HG02840 (cell line): ENCODE data around the gene FBXO36.
"Not testable (repeated sequence)": the region's sequence is repeated elsewhere in the genome, so short reads cannot be mapped to it uniquely, and the experiment has no call there.

ENCODE experiments used
- ATAC-seq: cut with Tn5 transposase; IDR thresholded peaks from one replicate; pipeline ENCODE4 v1.9.1; 2021; ENCODE audit warnings: mild to moderate bottlenecking, moderate library complexity, moderate number of reproducible peaks; ENCODE audit not compliant: unreplicated experiment, low FRiP score

The FBXO36 gene

DNA sequence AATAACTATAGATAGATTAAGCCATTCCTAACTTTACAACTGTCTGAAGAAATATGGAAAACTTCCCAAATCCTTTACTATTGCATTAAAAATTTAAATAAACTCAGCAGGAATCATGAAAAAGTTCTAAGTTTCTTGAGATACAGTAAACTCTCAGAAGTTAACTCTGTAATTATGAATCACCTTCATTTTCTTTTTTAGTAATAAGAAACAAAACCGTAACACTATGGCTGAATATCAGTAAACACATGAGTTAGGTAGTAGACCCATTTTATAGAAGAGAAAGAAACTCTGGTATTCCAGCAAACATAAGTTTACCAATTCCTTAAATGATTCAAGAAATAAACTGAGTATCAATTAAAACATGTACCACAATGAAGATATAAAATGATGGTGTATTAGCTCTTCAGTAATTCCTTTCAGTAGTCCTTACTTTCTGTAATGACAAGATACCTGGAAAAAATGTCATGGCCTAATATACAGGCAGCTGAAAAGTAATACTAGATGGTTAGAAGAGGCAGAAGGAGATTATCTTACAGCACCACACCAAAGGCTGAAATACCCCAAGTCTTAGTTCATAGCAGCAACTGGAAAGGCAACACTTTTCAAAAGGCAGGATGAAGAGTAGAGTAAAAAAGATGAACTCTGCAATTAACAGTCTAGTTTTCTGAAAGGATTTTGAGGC, 12.0 kb upstream of the FBXO36 start:
- no peak for ATAC-seq

DNA sequence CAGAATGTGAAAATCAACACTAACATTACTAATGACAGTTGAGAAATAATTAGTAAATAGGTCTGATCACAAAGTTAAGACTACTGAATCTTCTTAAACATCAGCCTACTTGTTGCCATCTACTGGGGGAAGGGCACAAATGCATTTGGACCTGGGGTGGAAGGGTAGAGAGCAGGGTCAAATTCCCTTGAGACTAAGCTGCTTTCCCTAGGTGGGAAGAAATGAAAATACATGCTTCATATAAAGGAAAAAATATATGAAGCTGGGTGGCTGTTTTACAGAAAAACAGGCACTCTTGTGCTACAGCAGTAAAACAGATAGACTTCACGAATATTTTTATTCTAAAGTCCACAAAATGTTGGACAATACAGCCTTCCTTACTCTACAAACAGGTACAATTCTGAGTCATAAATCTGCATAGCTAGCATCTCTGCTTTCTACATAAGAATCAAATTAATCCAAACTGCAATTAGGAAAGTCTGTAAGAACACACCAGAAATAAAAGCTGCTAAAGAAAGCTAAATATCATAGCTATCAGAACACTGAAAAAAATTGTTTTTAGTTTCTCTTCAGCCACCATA, 11.4 kb upstream of the FBXO36 start:
- peak; percentile 56 for ATAC-seq

DNA sequence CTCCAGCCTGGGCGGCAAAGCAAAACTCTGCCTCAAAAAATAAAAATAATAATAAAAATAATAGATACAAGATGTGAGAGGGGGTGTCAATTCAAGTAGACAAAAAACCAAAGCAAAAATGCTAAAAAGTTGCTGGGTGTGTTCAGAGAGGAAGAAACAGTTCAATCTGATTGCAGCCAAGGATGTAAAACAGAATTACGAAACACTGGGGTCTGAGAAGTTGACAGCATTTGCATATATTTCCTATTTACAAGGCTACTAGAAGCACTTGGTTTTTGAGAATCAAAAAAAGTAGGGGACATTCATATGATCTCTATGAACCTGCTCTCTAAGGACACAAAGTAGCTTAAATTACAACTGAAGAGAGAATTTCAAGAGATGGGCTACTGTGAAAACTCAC, 8.1 kb upstream of the FBXO36 start:
- ATAC-seq: no peak

DNA sequence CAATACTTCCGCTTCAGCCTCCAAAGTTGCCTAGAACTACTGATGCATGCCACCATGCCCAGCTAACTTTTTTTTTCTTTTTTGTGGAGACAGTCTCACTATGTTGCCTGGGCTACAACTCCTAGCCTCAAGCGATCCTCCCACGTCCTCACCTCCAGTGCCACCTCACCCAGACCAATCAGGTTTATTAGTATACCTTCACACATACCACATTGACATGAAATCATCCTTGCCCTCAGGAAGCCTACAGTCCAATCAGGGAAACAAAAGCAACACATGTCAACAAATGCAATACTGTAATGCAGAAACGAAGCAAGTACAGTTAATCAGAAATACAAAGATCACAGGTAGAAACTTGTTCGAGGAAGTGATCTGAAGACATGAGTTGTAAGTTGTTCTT, 4.5 kb upstream of the FBXO36 start:
- ATAC-seq: no peak

DNA sequence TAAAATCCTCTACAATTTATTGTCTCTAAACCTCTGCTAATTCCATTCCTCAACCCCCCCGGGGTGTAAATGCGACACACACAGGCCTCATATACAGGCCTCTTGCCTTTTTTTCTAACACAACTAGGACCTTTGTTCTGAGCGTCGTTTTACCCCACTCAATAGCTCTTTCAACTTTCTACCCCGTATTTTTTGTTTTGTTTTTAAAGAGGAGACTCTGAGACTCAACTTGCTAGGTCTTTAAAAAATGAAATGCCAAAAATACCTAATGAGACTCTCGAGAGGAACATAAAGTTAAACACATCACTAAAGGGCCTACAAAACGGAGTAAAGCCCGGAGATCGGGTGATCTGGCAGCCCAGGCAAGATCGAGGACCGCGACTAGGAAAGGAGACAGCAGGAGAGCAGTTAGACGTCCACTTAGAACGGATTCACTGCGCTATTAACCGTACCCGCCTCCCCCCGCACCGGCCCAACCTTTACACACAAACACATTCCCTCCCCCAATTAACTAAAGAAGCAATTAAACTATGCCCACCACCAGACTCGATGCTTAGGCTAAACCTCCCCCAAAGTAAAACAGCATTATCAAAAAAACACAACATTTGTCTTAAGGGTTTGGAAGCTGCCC, 2.2 kb upstream of the FBXO36 start:
- ATAC-seq: no peak

DNA sequence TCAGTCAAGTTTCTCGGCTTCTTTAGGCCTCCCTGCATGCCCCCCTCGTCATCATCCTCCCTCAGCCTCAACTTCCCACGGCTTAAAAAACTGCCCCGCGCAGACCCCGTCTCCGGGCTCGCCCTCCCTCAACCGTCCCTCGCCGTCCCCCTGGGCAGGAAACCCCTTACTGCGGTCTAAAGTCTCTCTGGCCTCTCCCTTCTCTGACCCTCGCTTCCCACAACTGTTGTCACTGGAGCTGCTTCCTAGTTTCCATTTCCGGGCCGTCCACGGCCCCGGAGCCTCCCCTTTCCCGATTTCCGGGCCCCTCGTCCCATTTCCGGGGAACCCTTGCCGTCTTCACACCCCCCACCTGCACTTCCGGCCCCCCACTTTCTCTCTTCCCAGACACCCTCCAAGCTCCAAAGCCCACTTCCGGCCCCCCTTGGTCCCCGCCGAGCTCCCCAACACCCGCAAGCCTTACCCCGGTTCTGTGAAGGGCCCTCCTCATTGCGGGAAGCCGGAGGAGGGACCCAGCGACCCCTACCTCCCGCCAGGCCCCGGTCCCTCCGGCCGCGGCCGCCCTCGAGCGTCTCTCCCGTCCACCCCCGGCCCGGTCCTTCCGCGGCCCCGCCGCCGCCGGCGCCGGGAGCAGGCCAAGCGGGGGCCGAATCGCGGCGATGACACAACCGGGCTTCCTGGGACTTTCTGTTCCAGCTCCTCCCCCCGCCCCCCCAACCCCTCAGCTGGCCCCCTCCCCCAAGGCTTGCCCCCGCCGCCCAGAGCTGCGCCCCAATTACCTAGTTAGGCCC, 1.0 kb upstream of the FBXO36 start:
- peak; percentile 26 for ATAC-seq

DNA sequence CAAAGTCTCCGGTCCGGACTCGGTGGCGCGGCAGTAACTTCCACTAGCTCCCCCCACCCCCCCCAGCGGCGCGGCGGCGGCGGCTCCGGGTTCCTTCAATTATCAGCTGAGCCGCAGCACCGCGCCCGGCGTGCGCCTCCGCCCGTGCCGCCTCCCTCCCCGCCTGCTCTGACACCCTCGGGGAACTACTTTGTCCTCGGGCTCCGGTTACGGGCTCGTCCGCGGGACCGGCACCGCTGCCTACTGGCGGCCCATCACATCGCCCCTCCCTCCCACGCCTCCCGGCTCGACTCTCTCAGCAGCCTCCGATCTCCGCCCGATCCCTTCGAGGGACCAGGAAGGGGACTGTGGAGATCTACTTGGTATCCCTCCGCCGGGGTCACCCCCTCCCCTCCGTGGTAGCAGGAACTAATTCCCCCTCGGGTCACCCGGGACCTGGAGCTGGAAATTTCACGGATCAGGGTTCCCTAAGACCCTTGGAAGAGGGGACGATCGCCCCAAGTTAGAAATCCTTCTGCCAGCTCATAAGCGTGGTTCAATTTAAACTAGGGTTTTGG, 333 bp upstream of the FBXO36 start, which contains the start of gene TRIP12:
TRIP12 (minus strand) TSS at position 118 of the 557 bp plus-strand sequence. CDS start 41,930 bp downstream, outside the sequence.
- peak; percentile 71 for ATAC-seq

DNA sequence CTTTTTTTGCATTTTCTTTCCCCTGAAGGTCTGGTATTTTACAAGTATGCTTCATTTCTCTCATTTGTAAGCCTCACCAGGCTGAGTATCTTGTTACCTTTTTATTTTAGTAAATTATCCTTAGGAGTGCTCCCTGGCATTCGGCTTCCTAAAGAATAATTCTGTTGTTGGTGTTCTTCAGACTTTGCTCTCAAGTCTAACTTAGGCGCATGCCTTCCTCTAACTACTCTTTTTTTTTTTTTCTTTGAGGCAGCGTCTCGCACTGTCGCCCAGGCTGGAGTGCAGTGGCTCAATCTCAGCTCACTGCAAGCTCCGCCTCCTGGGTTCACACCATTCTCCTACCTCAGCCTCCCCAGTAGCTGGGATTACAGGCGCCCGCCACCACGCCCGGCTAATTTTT, 2.2 kb downstream of the FBXO36 start:
- ATAC-seq: not testable (repeated sequence)

DNA sequence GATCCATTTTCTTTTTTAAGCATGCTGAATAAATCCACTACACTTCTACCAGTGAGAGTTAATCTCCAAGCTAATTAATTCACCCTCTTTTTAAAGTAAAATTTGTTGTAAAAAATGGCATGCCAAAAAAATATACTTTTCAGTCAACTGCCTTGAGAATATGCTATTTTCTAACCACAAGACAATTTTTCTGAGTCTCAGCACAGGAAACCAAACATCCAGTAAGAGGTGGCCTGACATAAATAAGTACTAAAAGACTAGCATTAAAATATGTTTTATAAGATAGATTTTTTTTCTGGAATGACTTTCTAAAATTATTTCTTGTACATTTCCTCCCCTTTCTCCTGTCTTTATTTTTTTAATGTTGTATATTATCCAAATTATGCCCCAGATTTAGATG, 2.9 kb downstream of the FBXO36 start:
- no peak for ATAC-seq

DNA sequence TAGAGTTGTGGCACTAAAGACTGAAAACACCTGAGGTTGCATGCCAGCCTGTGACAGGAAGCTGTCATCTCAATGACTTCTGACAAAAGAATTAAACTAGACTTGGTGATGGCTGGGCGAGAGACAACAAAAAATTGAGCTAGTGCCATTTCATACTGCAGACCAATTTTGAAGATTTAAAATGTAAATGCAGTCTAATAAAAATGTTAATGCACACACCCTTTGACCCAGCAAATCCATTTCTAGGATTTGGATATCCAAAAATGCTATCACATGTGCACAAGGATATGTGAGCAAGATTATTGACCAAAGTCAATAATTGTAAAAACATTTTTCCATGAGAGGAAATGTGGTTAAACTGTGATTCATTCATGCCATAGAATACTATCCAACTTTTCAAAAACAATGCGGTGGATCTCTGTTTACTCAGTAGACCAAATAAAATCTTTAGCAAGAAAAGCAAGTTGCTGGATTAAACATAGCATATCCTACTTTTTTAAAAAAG, 5.6 kb downstream of the FBXO36 start:
- ATAC-seq: no peak

DNA sequence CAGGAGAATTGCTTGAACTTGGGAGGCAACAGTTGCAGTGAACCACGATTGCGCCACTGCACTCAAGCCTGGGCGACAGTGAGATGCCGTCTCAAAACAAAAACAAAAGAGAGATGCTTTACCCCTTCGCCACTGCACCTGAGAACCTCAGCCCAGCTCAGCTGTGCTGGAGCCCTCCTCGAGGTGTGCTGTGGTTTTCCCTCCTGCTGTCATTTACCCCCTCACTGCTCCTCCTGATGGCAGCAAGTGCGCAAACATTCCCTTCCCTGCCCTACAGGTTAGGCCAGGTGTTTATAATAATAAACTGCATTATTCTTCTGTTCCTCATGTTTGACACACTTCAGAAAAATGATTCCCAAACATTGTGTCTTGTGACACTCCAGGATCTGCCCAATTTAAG, 8.4 kb downstream of the FBXO36 start:
- no peak for ATAC-seq

DNA sequence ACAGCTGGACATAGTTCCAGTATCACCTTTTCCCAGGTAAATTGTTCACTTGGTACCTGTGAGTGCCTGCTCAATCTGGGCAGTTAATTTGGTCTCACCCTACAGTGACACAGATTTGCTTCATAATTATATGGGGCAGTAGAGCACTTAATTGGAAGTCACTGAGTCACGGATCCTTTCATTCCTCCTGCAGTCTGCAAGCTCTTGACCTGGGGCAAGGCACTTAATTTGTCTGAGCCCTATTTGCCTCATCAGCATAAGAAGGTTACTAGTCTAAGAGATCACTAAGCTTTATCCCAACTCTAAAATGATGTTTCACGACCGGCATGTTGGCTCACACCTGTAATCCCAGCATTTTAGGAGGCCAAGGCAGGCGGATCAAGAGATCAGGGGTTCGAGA, 8.9 kb downstream of the FBXO36 start:
- no peak for ATAC-seq

DNA sequence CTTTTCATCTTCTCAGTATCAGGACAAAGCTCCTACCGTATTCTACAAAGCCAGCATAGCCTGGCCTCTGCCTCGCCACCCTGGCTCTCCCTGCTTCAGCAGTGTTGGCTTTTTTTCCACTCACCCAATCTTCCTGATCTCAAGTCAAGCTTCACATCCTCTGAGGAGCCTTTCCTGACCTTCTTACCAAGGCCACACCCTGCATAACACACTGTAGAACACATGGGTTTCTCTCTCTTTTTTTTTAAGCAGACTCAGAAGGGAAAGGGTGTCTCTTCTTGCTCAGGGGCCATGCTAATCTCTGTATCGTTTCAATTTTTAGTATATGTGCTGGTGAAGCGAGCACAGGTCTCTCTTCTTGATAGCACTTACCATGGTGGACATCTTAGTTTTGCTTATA, 15.2 kb downstream of the FBXO36 start:
- ATAC-seq: no peak

DNA sequence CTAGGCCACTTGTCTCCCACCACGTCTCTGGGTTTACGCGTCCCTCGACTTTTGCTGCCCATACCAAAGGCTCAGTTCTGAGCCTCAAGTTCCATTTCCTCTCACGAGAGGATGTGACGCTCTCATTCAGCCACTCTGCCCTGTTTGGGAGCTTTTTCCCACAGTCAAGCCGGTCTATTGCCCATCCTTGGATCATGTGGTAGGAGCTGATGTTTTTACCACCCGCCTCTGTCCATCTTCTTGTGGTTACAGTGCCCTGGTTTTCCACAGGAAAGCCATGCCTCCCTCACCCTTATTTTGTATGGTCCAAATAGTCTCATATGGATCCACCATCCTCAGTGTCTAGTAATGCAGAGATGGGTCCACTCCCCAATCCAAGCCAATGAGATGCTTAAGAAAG, 20.4 kb downstream of the FBXO36 start:
- ATAC-seq: no peak

DNA sequence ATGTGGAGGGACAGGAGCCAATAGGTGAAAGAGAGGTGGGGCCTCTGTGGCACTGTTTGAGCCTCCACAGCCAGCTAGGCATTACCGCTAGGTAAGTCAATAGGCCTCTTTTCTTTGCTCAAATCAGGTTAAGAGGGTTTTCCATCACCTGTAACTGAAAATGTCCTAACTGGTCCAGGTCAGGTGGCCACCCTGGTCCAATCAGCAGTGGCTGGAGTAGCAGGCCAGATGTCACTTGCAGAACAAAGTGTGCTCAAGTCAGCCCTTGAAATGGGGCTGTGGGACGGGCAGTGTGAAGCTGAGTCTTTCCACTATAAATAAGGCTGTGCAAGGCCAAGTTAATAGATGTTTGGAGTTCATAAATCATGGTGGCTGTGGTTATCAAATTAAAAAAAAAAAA, 20.9 kb downstream of the FBXO36 start:
- no peak for ATAC-seq

DNA sequence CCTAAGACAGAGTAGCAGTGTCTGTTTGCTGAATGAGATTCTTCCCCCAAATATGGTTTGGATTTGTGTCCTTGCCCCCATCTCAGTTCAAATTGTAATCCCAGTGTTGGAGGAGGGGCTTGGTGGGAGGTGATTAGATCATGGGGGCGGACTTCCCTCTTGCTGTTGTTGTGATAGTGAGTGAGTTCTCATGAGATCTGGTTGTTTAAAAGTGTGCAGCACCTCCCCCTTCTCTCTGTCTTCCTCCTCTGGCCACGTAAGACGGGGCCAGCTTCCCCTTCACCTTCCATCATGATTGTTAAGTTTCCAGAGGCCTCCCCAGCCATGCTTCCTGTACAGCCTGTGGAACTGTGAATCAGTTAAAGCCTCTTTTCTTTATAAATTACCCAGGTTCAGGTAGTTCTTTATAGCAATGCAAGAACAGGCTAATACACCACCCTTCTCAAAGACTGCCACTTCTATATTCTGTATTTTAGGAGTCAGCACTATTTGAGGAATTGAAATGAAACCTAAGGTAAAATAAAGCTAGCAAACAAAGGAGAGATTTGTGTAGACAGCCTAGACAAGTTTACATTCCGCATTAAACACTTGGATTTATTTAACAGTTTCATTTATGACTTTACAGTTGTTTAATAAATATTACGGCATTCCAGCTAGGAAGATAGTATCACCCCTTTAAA, 21.6 kb downstream of the FBXO36 start:
- no peak for ATAC-seq

DNA sequence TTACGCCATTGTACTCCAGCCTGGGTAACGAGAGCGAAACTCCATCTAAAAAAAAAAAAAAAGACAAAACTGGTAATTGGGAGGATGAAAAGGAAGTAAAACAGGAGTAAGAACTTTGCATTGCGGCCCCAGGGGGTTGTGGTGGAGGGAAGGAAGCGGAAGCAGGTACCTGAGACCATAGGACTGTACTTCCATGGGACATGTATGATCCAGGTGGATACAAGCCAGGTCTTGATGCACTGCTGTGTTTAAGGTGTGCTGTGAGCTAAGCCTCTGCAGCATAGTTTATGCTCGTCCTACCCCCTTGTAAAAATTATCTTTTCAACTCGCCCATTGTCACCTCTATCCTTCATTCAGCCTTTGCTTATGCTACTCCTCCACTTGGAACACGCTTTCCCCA, 23.7 kb downstream of the FBXO36 start:
- no peak for ATAC-seq

DNA sequence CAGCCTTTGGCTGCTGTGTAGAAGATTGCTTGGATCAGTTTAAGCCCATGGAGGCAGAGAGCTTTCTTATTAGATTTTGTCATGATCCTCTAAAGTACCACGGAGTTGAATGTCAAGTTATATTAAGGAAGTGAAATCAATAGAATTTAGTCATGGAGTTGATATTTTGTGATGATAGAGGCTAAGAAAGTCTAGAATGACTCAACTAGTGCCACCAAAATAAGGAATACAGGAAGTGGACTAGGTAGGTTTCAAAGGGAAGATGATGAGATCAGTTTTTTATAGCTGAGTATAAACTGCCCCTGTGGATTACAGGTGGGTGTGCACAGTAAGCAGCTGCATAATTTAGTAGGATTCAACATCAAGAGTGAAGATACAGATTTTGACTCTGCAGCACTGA, 25.2 kb downstream of the FBXO36 start:
- no peak for ATAC-seq

DNA sequence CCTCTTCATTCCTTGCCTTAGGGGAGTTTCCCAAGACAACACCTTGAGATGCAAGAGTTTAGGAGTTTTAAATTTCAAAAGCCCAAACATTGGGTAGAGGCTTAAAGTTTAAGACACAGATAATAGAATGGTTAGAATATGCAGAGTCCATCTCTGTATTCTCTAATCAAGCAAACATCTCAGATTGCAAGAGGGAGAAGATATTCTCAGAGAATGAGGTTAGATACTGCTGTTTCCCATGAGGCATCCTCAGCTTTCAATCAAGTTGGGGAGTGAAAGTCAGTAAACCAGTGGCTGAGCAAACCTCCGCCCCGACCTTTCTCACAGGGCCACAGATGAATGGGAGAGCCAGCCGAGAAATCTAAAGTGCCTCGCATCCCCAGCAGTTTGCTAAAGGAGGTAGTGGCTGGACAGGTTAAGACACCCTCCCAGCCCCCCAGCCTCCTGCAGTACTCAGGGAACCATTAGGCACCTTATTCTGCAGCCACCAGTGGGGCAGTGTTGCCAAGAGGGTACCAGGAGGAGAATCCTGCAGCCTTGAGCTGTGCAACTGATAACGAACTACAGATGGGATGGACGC, 30.0 kb downstream of the FBXO36 start:
- ATAC-seq: no peak

DNA sequence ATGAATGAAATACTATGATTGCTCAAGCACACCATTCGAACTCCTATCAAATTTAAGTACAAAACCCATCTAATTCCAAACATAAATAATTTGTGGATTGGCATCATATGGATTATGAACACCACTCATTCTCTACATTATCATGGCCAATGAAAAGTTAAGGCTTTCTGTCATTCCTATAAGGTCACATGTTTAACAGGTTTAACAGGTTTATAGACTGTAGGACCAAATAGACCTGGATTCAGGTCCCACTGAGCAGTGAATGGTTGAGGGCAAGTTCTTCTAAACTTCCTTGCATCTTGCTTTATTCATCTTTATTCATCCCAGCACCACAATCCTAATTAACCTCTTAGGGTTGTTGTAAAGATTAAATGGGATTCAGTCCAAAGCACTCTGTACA, 33.4 kb downstream of the FBXO36 start:
- ATAC-seq: no peak
